Keratinocyte (primary cell): Measurements from ENCODE around the gene CDCA4. TPM values are rescaled to one million over a fixed set of nuclear protein-coding genes. Genes with fewer than 3 reads are reported as not detected.

Experiments
- DNase-seq: peaks from one replicate; pipeline ENCODE4 v3.0.0-alpha.2; 2011; ENCODE audit warnings: low read depth, missing footprints, low spot score
- FAIRE-seq: peaks from 2 replicates; lab custom pipeline; 2011; peaks lifted over from hg19 to GRCh38; lab: Jason Lieb, UNC
- H2AFZ ChIP-seq: 2 replicates; pipeline ENCODE4 v1.6.0; 2012; ENCODE audit warnings: low read length, control low read depth, inconsistent platforms; ENCODE audit not compliant: control insufficient read depth
- H3K27ac ChIP-seq: 2 replicates; pipeline ENCODE4 v1.5.1; 2011; ENCODE audit warnings: low read length; ENCODE audit not compliant: control insufficient read depth, insufficient read depth
- H3K27me3 ChIP-seq: 3 replicates; pipeline ENCODE4 v1.6.0; 2011; ENCODE audit warnings: low read length; ENCODE audit not compliant: control insufficient read depth, insufficient read depth; ENCODE audit errors: extremely low read depth
- H3K36me3 ChIP-seq, 2 experiments: 2 replicates in 1 of 2; 3 replicates in 1 of 2; pipeline ENCODE4 v1.5.1; 2011; ENCODE audit warnings: low read length in 2 of 2, mild to moderate bottlenecking in 1 of 2; ENCODE audit not compliant: control insufficient read depth in 2 of 2, insufficient read depth in 2 of 2; ENCODE audit errors: extremely low read depth in 1 of 2
- H3K4me1 ChIP-seq: 3 replicates; pipeline ENCODE4 v1.5.1; 2011; ENCODE audit warnings: low read length; ENCODE audit not compliant: control insufficient read depth, insufficient read depth; ENCODE audit errors: extremely low read depth
- H3K4me2 ChIP-seq: 3 replicates; pipeline ENCODE4 v1.6.0; 2011; ENCODE audit warnings: low read depth, low read length; ENCODE audit not compliant: control insufficient read depth, insufficient read depth; ENCODE audit errors: extremely low read depth
- H3K4me3 ChIP-seq, 3 experiments: fragments of 200-600 bp in 1 of 3; sonication (generic) in 1 of 3; 2 replicates in 2 of 3; 3 replicates in 1 of 3; pipeline ENCODE4 v1.5.1; 2011 to 2016; ENCODE audit warnings: low read length in 3 of 3, mild to moderate bottlenecking in 3 of 3, control low read depth in 2 of 3, inconsistent platforms in 1 of 3, low read depth in 1 of 3, mixed read lengths in 1 of 3, mixed run types in 1 of 3, moderate library complexity in 1 of 3; ENCODE audit not compliant: control insufficient read depth in 2 of 3, insufficient read depth in 2 of 3; ENCODE audit errors: extremely low read depth in 1 of 3
- H3K79me2 ChIP-seq: 2 replicates; pipeline ENCODE4 v1.6.0; 2012; ENCODE audit warnings: low read length; ENCODE audit not compliant: control insufficient read depth, insufficient read depth
- H3K9ac ChIP-seq: 3 replicates; pipeline ENCODE4 v1.6.0; 2011; ENCODE audit warnings: low read length; ENCODE audit not compliant: control insufficient read depth, insufficient read depth; ENCODE audit errors: extremely low read depth
- H3K9me1 ChIP-seq: 3 replicates; pipeline ENCODE4 v1.6.0; 2011; ENCODE audit warnings: low read length; ENCODE audit not compliant: control insufficient read depth, insufficient read depth; ENCODE audit errors: extremely low read depth
- H3K9me3 ChIP-seq: 2 replicates; pipeline ENCODE4 v1.5.1; 2012; ENCODE audit warnings: low read depth, low read length; ENCODE audit not compliant: control insufficient read depth
- H4K20me1 ChIP-seq: 3 replicates; pipeline ENCODE4 v1.6.0; 2011; ENCODE audit warnings: low read length; ENCODE audit not compliant: control insufficient read depth, insufficient read depth; ENCODE audit errors: extremely low read depth
- EZH2 ChIP-seq: IDR thresholded peaks from one replicate; pipeline ENCODE4 v1.6.1; 2012; ENCODE audit warnings: inconsistent platforms, mild to moderate bottlenecking, low read length, moderate library complexity
- dilution Hi-C: fragments of 300-500 bp; cut with MboI; formaldehyde crosslinking; loops from one replicate; pipeline ENCODE4 v1.7.0; 2020; ENCODE audit warnings: low sequenced_read_pairs; ENCODE audit not compliant: extremely low pct_ligation_motif_present
- polyA plus RNA-seq, 5 experiments: library from polyadenylated mRNA; depleted of rRNA in 3 of 5; stranded (reverse) in 3 of 5; stranded (forward) in 1 of 5; unstranded in 1 of 5; fragments of >200 nt; gene quantifications; 1 replicate in 1 of 5; 2 replicates in 3 of 5; 3 replicates in 1 of 5; pipeline versions ENCODE4 v1.2.1 to v1.2.3, GENCODE V29; 2011 to 2012; ENCODE audit warnings: missing spikeins in 2 of 5, low read depth in 1 of 5, low replicate concordance in 1 of 5
- TF ChIP-seq, protein P1 (sequence below), 3 experiments: IDR thresholded peaks in 1 of 3; conservative IDR thresholded peaks in 1 of 3; optimal IDR thresholded peaks in 1 of 3; 2 replicates in 2 of 3; 3 replicates in 1 of 3; pipeline versions ENCODE3 to v1.5.1; 2011; ENCODE audit warnings: low read length in 3 of 3, mild to moderate bottlenecking in 3 of 3, moderate library complexity in 2 of 3, control low read depth in 1 of 3, inconsistent platforms in 1 of 3; ENCODE audit not compliant: insufficient read depth in 2 of 3; ENCODE audit errors: extremely low read depth in 1 of 3

The CDCA4 gene
- polyA plus RNA-seq, 1 donor (not counting 4 experiments of a cell fraction or from before 2014, with no cell fraction given) = 35.7 TPM

DNA sequence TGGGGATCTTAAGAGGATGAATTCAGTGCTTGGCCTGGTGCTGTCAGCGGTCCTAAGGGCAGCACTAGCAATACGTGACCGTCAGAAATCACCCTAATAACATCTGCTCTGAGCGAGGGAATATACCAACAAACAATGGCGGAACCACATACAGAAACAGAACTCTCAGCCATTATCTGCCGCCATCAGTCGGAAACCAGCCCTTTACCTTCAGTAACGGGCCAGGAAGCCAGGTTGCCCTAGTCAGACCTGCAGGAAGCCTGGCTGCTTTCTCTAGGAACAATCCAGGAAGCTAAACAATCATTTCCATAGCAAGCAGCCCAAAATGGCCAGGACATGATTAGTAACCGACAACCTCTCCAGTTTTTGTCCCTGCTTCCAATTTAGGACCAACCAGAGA lies 5.6 kb downstream of the CDCA4 start:
- Histone ChIP-seq H3K4me3 (no peak overlapping the region), H3K9me3 (no peaks in the 10 kb centered on the region), H4K20me1 (peaks cover 57% of the 10 kb centered on the region), H3K79me2 (peaks cover 100% of the 10 kb centered on the region), H3K36me3 (peaks cover 15 to 32% of the 10 kb centered on the region in 2 experiments), H3K9ac (no peak overlapping the region), H3K27me3 (no peaks in the 10 kb centered on the region), H2AFZ (no peak overlapping the region), H3K4me1 (peaks cover 62% of the 10 kb centered on the region), H3K9me1 (peaks cover 6% of the 10 kb centered on the region), H3K27ac (peak overlapping the region; percentile 19), H3K4me2 (no peak overlapping the region)
- no peak for FAIRE-seq
- TF ChIP-seq, protein P1, sequence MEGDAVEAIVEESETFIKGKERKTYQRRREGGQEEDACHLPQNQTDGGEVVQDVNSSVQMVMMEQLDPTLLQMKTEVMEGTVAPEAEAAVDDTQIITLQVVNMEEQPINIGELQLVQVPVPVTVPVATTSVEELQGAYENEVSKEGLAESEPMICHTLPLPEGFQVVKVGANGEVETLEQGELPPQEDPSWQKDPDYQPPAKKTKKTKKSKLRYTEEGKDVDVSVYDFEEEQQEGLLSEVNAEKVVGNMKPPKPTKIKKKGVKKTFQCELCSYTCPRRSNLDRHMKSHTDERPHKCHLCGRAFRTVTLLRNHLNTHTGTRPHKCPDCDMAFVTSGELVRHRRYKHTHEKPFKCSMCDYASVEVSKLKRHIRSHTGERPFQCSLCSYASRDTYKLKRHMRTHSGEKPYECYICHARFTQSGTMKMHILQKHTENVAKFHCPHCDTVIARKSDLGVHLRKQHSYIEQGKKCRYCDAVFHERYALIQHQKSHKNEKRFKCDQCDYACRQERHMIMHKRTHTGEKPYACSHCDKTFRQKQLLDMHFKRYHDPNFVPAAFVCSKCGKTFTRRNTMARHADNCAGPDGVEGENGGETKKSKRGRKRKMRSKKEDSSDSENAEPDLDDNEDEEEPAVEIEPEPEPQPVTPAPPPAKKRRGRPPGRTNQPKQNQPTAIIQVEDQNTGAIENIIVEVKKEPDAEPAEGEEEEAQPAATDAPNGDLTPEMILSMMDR (optimal IDR thresholded peaks at IDR 0.05 in 1 of 3, IDR thresholded peaks at IDR 0.05 in 1 of 3, conservative IDR thresholded peaks at IDR 0.05 in 1 of 3; ENCODE audit: extremely low read depth in 1 of 3, insufficient read depth in 2 of 3, low read length in 3 of 3) = no peak
- TF ChIP-seq EZH2 = no peak
- DNase-seq = no peak
- dilution Hi-C loops = no loop called here

DNA sequence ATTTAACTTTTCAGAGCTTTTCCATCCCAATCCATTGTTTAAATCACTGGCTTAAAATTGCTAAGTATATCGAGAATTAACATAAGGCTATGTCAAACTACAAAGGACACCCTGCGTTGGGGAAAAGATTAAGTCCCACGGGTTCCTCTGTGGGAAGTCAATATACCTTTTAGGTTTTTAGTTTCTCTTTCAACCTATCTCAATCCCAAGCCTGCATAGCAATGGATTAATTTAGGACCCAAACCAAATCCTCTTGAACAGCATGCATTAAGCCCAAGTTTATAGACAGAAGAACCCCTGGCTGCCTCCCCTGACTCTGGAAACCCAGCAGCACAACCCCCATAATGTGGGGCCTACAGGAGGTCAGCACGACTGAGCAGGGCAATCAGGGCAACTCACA lies 6.3 kb downstream of the CDCA4 start:
- no peak overlapping the region for H2AFZ ChIP-seq
- dilution Hi-C loops = no loop called here
- peaks cover 19 to 38% of the 10 kb centered on the region in 2 experiments for H3K36me3 ChIP-seq
- H3K27me3 ChIP-seq = no peaks in the 10 kb centered on the region
- H3K79me2 ChIP-seq = peaks cover 100% of the 10 kb centered on the region
- no peaks in the 10 kb centered on the region for H3K9me3 ChIP-seq
- no peak for DNase-seq
- peaks cover 63% of the 10 kb centered on the region for H4K20me1 ChIP-seq
- no peak for FAIRE-seq
- H3K4me2 ChIP-seq = no peak overlapping the region
- H3K9me1 ChIP-seq = peaks cover 6% of the 10 kb centered on the region
- TF ChIP-seq, protein P1 (optimal IDR thresholded peaks at IDR 0.05 in 1 of 3, IDR thresholded peaks at IDR 0.05 in 1 of 3, conservative IDR thresholded peaks at IDR 0.05 in 1 of 3; ENCODE audit: extremely low read depth in 1 of 3, insufficient read depth in 2 of 3, low read length in 3 of 3) = no peak
- no peak for TF ChIP-seq EZH2
- H3K4me1 ChIP-seq = peaks cover 62% of the 10 kb centered on the region
- H3K27ac ChIP-seq = peak overlapping the region; percentile 19
- H3K9ac ChIP-seq = no peak overlapping the region
- no peak overlapping the region for H3K4me3 ChIP-seq
